Measurements from ENCODE around the gene DENND2C. TPM values are rescaled to one million over a fixed set of nuclear protein-coding genes. Genes with fewer than 3 reads are reported as not detected.

The DENND2C gene, protein sequence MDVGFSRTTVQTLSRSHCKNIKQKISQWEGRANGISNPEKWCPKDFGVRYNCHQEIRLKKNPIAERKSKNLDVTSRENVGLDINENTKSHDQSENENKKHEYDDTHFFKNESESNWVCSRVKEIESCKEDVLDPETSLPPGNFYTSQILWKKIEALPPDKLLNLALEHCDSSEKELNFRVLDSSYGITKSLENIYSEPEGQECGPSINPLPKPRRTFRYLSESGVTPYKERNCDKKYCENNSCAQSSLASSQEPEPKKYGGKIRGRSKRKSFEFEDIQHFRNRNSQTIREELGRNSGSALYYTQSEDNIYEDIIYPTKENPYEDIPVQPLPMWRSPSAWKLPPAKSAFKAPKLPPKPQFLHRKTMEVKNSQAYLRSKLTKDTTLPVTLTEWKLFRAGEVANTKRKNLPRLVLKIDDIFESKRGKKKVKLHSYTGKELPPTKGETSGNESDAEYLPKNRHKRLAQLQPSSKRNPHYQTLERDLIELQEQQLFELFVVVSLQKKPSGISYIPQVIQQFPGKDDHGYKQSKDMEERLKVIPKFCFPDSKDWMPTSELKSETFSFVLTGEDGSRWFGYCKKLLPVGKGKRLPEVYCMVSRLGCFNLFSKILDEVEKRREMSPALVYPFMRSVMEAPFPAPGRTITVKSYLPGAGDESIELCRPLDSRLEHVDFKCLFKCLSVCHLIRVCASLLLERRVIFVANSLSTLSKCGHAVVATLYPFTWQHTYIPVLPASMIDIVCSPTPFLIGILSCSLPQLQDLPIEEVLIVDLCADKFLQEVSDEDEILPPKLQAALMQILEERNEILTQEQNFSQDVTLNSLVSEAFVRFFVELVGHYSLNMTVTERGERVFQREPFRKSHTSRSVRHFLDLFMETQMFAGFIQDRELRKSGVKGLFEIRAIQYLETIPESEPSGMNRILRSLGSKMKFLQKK
- 0.19 and 0.24 TPM in 2 replicates for polyA plus RNA-seq (2011; rRNA removed)
- polyA plus RNA-seq (2012; cell fraction: cytosol; rRNA removed), result 0.04 TPM in 2 replicates
- polyA plus RNA-seq (2012; cell fraction: nucleus; rRNA removed), result 0.05 and 0.06 TPM in 2 replicates
- 0.16 to 0.20 TPM (median 0.18 TPM) in 3 replicates for polyA plus RNA-seq (2017; fragmentation: RNase III; extraction: RNeasy Plus Mini Kit Qiagen cat#74134 plus additional on column Dnase treatment)
- polyA minus RNA-seq (2011; rRNA and poly(A)+ RNA removed), result 0.15 and 0.50 TPM in 2 replicates

GRCh38 chr1:114669562-114670082 lies at the start of gene DENND2C:
TSS of gene DENND2C (minus strand) at chr1:114670049. CDS start at chr1:114625984, 44,065 bp downstream.
- FAIRE-seq, result no peak
- Histone ChIP-seq H3K27ac (peak within 1 kb of the TSS; percentile 41 to 76; a peak in 4 of 6 replicates), H3K4me2 (peak within 1 kb of the TSS; percentile 99), H3K4me3 (peak within 1 kb of the TSS; percentile 68), H3K9me3 (no peaks in the 10 kb centered on the region), H3K4me1 (no peaks in the 10 kb centered on the region)
- CTCF ChIA-PET, result interaction anchor here (0.8 to 1.7 kb wide), 5 partner anchors 10 to 323 kb away, joined by 3 to 6 read pairs (median 3); partner anchors contain the start of gene AMPD1
- ATAC-seq, result peak; percentile 79 to 85
- TF ChIP-seq NR3C1 (IDR thresholded peaks at IDR 0.05), result no peak
- no peak for TF ChIP-seq CBX8 (IDR thresholded peaks at IDR 0.05)
- TF ChIP-seq HOXB13 (CRISPR knock-in tag; IDR thresholded peaks at IDR 0.05; ENCODE audit: low read depth), result no peak
- peak; percentile 54; the same call in 1 of the 2 replicates for TF ChIP-seq PHF8 (IDR thresholded peaks at IDR 0.05; ENCODE audit: borderline replicate concordance, low read depth)
- POLR2A ChIA-PET, result no interaction called here
- DNase-seq (ENCODE audit: low read depth in 1 of 2, low spot score in 1 of 2), result no peak
- WGBS (ENCODE audit: missing lambda C conversion rate), result 10% methylated on average over 6 of the region's 50 CpGs

DNA sequence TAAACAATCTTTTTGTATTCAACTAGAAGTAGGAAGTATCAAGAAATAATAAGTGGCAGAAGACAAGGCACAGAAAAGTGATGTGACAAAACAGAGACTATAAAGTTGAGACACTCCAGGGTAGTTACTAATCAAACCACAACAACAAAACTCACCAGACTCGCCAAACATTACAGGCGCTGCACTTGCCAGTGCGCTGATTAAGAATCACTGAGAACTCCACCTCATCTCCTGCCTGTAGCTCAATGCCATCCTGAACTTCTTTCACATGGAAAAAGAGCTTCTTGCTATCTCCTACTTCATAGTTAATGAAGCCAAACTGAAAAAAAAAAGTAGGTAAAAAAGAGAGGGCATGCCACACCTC lies 49.6 kb upstream of the DENND2C start:
- FAIRE-seq (no peak), ATAC-seq (no peak), DNase-seq (ENCODE audit: low read depth in 1 of 2, low spot score in 1 of 2) (no peak)
- POLR2A ChIA-PET, result no interaction called here
- CTCF ChIA-PET, result no interaction called here
- WGBS (ENCODE audit: missing lambda C conversion rate), result 79% methylated on average over 3 of the region's 3 CpGs
- H3K4me2 ChIP-seq, result no peak overlapping the region
- TF ChIP-seq EHF (CRISPR knock-in tag; IDR thresholded peaks at IDR 0.05), result no peak
- TF ChIP-seq ZSCAN20 (CRISPR knock-in tag; IDR thresholded peaks at IDR 0.05), result no peak
- no peak for TF ChIP-seq ELK1 (IDR thresholded peaks at IDR 0.05; ENCODE audit: low read depth, low read length)
- no peaks in the 10 kb centered on the region for H3K9me3 ChIP-seq
- H3K27ac ChIP-seq, result no peak overlapping the region
- H3K4me1 ChIP-seq, result peaks cover 13% of the 10 kb centered on the region; the same call in 1 of the 3 replicates
- no peak overlapping the region for H3K4me3 ChIP-seq

DNA sequence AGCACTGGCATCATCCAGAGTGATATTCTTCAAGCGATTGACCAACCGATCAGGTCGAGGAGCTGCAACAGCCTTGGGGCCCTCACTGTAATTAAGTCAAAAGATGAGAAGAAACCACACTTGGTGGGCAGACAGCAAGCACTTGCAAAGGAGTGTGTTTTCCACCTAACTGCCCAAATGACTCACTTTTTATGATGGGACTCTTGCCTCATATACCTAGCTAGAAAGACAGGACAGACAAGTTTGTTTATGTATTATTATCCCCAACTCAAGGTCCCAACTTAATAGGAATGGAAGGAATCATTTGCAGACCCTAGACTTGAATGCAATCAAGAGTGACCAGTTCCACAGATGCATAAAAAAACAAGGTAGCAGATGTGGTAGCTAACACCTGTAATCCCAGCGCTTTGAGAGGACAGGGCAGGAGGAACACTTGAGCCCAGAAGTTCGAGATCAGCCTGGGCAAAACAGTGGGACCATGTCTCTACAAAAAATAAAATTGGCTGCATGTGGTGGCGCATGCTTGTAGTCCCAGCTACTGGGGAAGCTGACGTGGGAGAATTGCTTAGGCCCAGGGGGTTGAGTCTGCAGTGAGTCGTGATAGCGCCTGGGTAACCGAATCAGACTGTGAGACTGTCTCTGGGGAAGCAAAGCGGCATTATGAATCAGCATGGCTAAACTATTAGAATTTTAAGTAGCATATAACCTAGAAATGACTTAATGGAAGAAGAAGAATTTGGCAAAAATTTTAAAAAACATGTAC lies 49.0 kb upstream of the DENND2C start:
- DNase-seq (ENCODE audit: low read depth in 1 of 2, low spot score in 1 of 2) (no peak), FAIRE-seq (no peak), ATAC-seq (no peak)
- H3K9me3 ChIP-seq, result no peaks in the 10 kb centered on the region
- ChIA-PET CTCF (interaction anchor here (0.9 kb wide), 1 partner anchor 11 kb away, joined by 4 read pairs; no protein-coding TSS in a partner anchor), POLR2A (no interaction called here)
- no peak overlapping the region for H3K27ac ChIP-seq
- peaks cover 15% of the 10 kb centered on the region; the same call in 1 of the 3 replicates for H3K4me1 ChIP-seq
- no peak overlapping the region for H3K4me2 ChIP-seq
- no peak overlapping the region for H3K4me3 ChIP-seq
- WGBS (ENCODE audit: missing lambda C conversion rate), result 91% methylated on average over 11 of the region's 11 CpGs
- no peak for TF ChIP-seq RAD21 (conservative IDR thresholded peaks at IDR 0.05 in 1 of 2, IDR thresholded peaks at IDR 0.05 in 1 of 2)

DNA sequence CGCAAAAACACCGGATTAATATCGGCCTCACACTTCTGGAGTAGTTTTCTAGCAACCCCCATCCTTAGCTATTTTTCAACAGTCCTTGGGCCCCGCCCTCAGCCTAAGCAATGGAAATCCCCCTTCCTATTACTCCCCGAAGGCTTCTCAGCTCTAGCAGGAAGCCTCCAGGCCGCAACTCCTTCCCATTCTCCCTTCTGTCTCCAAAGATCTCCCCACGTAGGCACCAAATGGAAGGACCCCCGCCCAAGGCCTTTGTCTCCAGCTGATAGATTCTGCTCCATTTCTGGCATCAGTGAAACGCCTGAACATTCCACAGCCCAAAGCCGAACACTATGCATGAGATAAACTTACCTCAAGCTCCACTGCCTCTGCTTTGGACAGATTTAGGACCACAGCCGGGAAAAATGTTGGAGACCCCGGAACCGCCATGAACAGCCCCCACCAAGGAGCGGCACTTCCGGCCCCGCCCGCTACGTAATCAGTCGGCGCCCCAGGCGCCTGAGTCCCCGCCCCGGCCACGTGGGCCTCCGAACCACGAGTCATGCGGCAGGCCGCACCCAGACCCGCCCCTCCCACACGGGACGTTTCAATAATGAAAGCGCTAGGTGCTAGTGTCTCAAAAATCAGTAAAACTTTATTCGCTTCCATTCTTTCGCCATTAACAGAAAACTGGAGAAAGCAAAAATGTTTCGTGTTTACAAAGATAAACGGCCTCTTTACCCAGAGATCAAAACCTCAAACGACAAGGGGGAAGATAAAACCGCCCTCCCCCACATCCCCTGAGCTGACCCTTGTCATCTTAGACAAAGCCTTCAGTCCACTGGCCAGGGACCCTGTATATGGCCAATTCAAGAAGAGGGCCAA lies 46.7 kb upstream of the DENND2C start, which contains the start of gene NRAS:
TSS of gene NRAS (minus strand) at position 468 of the 867 bp plus-strand sequence. CDS start 611 bp downstream, outside the sequence.
- Histone ChIP-seq H3K9me3 (no peaks in the 10 kb centered on the region), H3K4me2 (peak within 1 kb of the TSS; percentile 79), H3K4me1 (peaks cover 15% of the 10 kb centered on the region; the same call in 1 of the 3 replicates), H3K4me3 (peak within 1 kb of the TSS; percentile 95), H3K27ac (peak within 1 kb of the TSS; percentile 93 to 97)
- ChIA-PET CTCF (no interaction called here), POLR2A (interaction anchor here (1.2 kb wide), 1 partner anchor 9 kb away, joined by 3 read pairs; no protein-coding TSS in a partner anchor)
- peak; percentile 62 to 85 for DNase-seq (ENCODE audit: low read depth in 1 of 2, low spot score in 1 of 2)
- WGBS (ENCODE audit: missing lambda C conversion rate), result 2% methylated on average over 38 of the region's 38 CpGs
- no peak for FAIRE-seq
- peak; percentile 94 to 96 for ATAC-seq
- TF ChIP-seq HEYL (CRISPR knock-in tag; IDR thresholded peaks at IDR 0.05), result no peak
- no peak for TF ChIP-seq EP300 (IDR thresholded peaks at IDR 0.05)
- TF ChIP-seq BHLHE40 (IDR thresholded peaks at IDR 0.05; ENCODE audit: low read depth, low read length), result no peak
- TF ChIP-seq, protein P1, sequence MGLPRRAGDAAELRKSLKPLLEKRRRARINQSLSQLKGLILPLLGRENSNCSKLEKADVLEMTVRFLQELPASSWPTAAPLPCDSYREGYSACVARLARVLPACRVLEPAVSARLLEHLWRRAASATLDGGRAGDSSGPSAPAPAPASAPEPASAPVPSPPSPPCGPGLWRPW (IDR thresholded peaks at IDR 0.05), result no peak
- TF ChIP-seq, protein P2, sequence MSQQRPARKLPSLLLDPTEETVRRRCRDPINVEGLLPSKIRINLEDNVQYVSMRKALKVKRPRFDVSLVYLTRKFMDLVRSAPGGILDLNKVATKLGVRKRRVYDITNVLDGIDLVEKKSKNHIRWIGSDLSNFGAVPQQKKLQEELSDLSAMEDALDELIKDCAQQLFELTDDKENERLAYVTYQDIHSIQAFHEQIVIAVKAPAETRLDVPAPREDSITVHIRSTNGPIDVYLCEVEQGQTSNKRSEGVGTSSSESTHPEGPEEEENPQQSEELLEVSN (IDR thresholded peaks at IDR 0.05; ENCODE audit: borderline replicate concordance, low read depth), result 0 out of 2 replicates have a peak, but pooled peaks have one; percentile 16
- 0 out of 2 replicates have a peak, but pooled peaks have one; percentile 25 for TF ChIP-seq PBX3 (IDR thresholded peaks at IDR 0.05)
- TF ChIP-seq PHF8 (IDR thresholded peaks at IDR 0.05; ENCODE audit: borderline replicate concordance, low read depth), result peak; percentile 79
- TF ChIP-seq CHD4 (IDR thresholded peaks at IDR 0.05; ENCODE audit: borderline replicate concordance), result no peak
- TF ChIP-seq, protein P3, sequence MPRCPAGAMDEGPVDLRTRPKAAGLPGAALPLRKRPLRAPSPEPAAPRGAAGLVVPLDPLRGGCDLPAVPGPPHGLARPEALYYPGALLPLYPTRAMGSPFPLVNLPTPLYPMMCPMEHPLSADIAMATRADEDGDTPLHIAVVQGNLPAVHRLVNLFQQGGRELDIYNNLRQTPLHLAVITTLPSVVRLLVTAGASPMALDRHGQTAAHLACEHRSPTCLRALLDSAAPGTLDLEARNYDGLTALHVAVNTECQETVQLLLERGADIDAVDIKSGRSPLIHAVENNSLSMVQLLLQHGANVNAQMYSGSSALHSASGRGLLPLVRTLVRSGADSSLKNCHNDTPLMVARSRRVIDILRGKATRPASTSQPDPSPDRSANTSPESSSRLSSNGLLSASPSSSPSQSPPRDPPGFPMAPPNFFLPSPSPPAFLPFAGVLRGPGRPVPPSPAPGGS (IDR thresholded peaks at IDR 0.05), result peak; percentile 87; the same call in 2 of the 3 replicates
